GM18868 (cell line): ENCODE data around the gene FSCN2.

Experiments
- ATAC-seq: cut with Tn5 transposase; IDR thresholded peaks from one replicate; pipeline ENCODE4 v1.9.1; 2021; ENCODE audit warnings: mild to moderate bottlenecking, moderate library complexity; ENCODE audit not compliant: unreplicated experiment

Gene FSCN2

GRCh38 chr17:81538651-81539570 is 10.7 kb downstream of the FSCN2 start:
- ATAC-seq: no peak

GRCh38 chr17:81539571-81539900 is 11.4 kb downstream of the FSCN2 start:
- ATAC-seq: no peak

- no peak for ATAC-seq
Measured at GRCh38 chr17:81539961-81540675, 11.9 kb downstream of the FSCN2 start.

GRCh38 chr17:81540676-81541027 is 12.5 kb downstream of the FSCN2 start:
- ATAC-seq: no peak

- ATAC-seq: no peak
Measured at GRCh38 chr17:81541123-81541522, 12.9 kb downstream of the FSCN2 start.

GRCh38 chr17:81542431-81543338 is 14.5 kb downstream of the FSCN2 start:
- no peak for ATAC-seq

GRCh38 chr17:81543339-81543675 is 15.1 kb downstream of the FSCN2 start:
- ATAC-seq: no peak

GRCh38 chr17:81543756-81544155 is 15.6 kb downstream of the FSCN2 start:
- ATAC-seq: no peak

GRCh38 chr17:81544281-81544974 is 16.3 kb downstream of the FSCN2 start:
- ATAC-seq: no peak

- no peak for ATAC-seq
Measured at GRCh38 chr17:81545160-81545949, 17.2 kb downstream of the FSCN2 start.

GRCh38 chr17:81546906-81547613 is 18.9 kb downstream of the FSCN2 start:
- ATAC-seq: no peak

GRCh38 chr17:81547614-81547982 is 19.4 kb downstream of the FSCN2 start:
- ATAC-seq: no peak

GRCh38 chr17:81549031-81549557 is 20.9 kb downstream of the FSCN2 start:
- ATAC-seq: no peak

GRCh38 chr17:81549826-81550225 is 21.6 kb downstream of the FSCN2 start:
- no peak for ATAC-seq

GRCh38 chr17:81550285-81550684 is 22.1 kb downstream of the FSCN2 start:
- ATAC-seq: no peak

GRCh38 chr17:81550830-81551457 is 22.8 kb downstream of the FSCN2 start:
- ATAC-seq: no peak

- ATAC-seq: no peak
Measured at GRCh38 chr17:81551458-81552243, 23.5 kb downstream of the FSCN2 start.
